ENCODE results near the gene SDK2. TPM values are rescaled to one million over a fixed set of nuclear protein-coding genes. Genes with fewer than 3 reads are reported as not detected.

SDK2 gene
- total and polyA plus RNA-seq, 7 experiments from 2014 or later: 0.64 to 14.1 (median 8.2) TPM

DNA sequence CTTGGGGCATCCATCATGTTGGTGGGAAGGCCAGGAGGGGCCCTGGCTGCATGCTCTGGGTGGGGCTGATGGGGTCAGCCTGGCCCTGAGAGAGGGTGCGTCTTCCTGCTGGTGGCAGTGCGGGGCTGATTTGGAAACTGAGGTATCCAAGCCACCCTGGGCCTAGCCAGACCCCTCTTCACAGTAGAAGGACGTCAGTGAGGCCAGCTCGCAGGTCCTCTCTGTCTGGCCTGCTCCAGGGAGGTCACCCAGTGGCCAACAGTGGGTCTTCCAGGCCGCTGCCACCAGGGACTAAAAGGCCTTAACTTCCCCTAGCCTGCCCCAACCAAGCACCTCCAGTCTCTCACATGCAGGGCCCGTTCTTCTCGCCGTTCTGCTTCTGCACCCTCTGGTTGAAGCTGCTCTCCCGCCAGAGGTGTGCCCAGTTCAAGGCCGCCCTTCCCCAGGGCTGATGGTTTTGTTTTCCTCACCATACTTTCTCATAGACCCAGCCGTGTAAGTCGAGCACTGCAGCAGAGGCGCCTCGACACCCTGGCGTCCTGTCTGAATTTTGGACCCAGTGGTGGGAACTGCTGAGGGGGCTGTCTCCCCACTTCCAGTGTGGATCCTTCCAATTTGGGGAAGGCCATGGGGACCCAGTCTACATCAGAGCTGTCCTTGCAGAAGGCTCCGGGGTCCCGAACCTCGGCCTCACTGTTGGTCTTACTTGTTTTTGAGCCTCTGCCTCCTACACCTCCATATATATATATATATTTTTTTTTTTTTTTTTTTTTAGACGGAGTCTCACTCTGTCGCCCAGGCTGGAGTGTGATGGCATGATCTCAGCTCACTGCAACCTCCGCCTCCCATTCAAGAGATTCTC lies 289.6 kb downstream of the SDK2 start:
- H3K9me3 Mint-ChIP-seq: peaks cover 0 to 1% (median 0%) of the 10 kb centered on the region in 11 donors
- no peak for ATAC-seq
- H3K4me1 Mint-ChIP-seq: no peaks in the 10 kb centered on the region
- CTCF ChIA-PET: no interaction called here
- no peak overlapping the region for H3K4me3 Mint-ChIP-seq
- POLR2A ChIA-PET: no interaction called here
- no peaks in the 10 kb centered on the region for H3K4me1 ChIP-seq (ENCODE audit: control insufficient read depth in 2 of 2, insufficient read depth in 2 of 2, low read length in 2 of 2)
- peaks cover 0 to 20% (median 6%) of the 10 kb centered on the region in 5 donors for H3K36me3 Mint-ChIP-seq
- no peaks in the 10 kb centered on the region for H3K27me3 Mint-ChIP-seq
- no peak for DNase-seq
- no peaks in the 10 kb centered on the region for H3K9me3 ChIP-seq (ENCODE audit: control insufficient read depth in 2 of 3, low read length in 3 of 3)
- H3K27me3 ChIP-seq (ENCODE audit: control insufficient read depth in 2 of 2, insufficient read depth in 2 of 2, low read length in 2 of 2): no peaks in the 10 kb centered on the region
- H3K27ac ChIP-seq (ENCODE audit: low read depth, low read length): no peak overlapping the region
- no peak overlapping the region for H3K4me3 ChIP-seq (ENCODE audit: low read length)
- H3K27ac Mint-ChIP-seq: no peak overlapping the region
- no peaks in the 10 kb centered on the region for H3K36me3 ChIP-seq (ENCODE audit: control insufficient read depth in 2 of 3, insufficient read depth in 3 of 3, low read length in 3 of 3)
- intact Hi-C loops (cut with micrococcal nuclease): no loop called here

DNA sequence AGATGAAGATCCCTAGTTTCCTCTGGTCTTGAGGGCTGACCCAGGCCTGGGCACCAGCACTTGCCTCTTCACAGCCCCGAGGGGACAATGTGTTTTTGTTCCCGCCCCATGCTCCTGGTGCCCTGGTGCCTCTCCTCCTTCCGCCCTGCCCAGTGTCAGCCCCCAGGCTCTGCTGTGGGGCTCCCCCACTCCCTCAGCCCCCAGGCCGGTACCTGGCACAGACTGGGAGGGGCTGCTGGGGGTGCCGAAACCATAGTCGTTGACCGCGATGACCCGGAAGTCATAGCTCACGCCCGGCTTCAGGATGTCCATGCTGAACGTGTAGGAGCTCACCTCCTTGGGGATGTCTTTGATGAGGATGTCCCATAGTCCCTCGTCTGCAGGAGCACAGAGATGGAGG lies 292.0 kb downstream of the SDK2 start:
- no peaks in the 10 kb centered on the region for H3K9me3 ChIP-seq (ENCODE audit: control insufficient read depth in 2 of 3, low read length in 3 of 3)
- intact Hi-C loops (cut with micrococcal nuclease): no loop called here
- ATAC-seq (no peak), DNase-seq (no peak)
- H3K4me1 ChIP-seq (ENCODE audit: control insufficient read depth in 2 of 2, insufficient read depth in 2 of 2, low read length in 2 of 2): no peaks in the 10 kb centered on the region
- H3K27me3 Mint-ChIP-seq: no peaks in the 10 kb centered on the region
- POLR2A ChIA-PET: no interaction called here
- H3K4me1 Mint-ChIP-seq: no peaks in the 10 kb centered on the region
- H3K27me3 ChIP-seq (ENCODE audit: control insufficient read depth in 2 of 2, insufficient read depth in 2 of 2, low read length in 2 of 2): no peaks in the 10 kb centered on the region
- H3K27ac Mint-ChIP-seq: no peak overlapping the region
- peaks cover 0 to 20% (median 6%) of the 10 kb centered on the region in 5 donors for H3K36me3 Mint-ChIP-seq
- CTCF ChIA-PET: no interaction called here
- H3K4me3 ChIP-seq (ENCODE audit: low read length): no peak overlapping the region
- peaks cover 0 to 4% (median 0%) of the 10 kb centered on the region in 11 donors for H3K9me3 Mint-ChIP-seq
- H3K4me3 Mint-ChIP-seq: no peak overlapping the region
- no peaks in the 10 kb centered on the region for H3K36me3 ChIP-seq (ENCODE audit: control insufficient read depth in 2 of 3, insufficient read depth in 3 of 3, low read length in 3 of 3)
- H3K27ac ChIP-seq (ENCODE audit: low read depth, low read length): no peak overlapping the region

DNA sequence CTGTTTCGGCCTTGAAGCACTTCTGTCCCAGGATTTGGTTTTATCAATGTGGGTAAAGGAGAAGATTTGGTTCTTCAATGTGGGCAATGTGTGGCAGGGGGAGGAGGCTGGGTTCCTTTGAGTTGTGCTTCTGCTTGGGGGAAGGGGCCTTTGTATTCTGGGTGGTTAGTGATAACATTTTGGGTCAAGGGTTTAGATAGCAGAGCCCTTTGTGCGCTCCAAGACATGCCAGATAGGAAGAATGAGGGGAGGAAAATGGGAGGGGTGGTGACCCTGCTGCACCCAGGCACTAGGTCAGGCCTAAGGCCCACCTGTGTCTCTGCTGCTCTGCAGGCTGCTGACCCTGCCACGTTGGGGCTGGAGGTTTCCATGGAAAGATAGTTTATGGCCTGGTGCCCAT lies 292.5 kb downstream of the SDK2 start:
- no peak for DNase-seq
- CTCF ChIA-PET: no interaction called here
- Mint-ChIP-seq H3K4me1 (no peaks in the 10 kb centered on the region), H3K4me3 (no peak overlapping the region), H3K27me3 (no peaks in the 10 kb centered on the region), H3K36me3 (peaks cover 0 to 20% (median 6%) of the 10 kb centered on the region in 5 donors), H3K27ac (peak overlapping the region in 1 of 9 donors; percentile 6), H3K9me3 (peaks cover 0 to 4% (median 0%) of the 10 kb centered on the region in 11 donors)
- no peak for ATAC-seq
- POLR2A ChIA-PET: no interaction called here
- H3K4me1 ChIP-seq (ENCODE audit: control insufficient read depth in 2 of 2, insufficient read depth in 2 of 2, low read length in 2 of 2): no peaks in the 10 kb centered on the region
- no peaks in the 10 kb centered on the region for H3K9me3 ChIP-seq (ENCODE audit: control insufficient read depth in 2 of 3, low read length in 3 of 3)
- no peak overlapping the region for H3K27ac ChIP-seq (ENCODE audit: low read depth, low read length)
- intact Hi-C loops (cut with micrococcal nuclease): no loop called here
- H3K36me3 ChIP-seq (ENCODE audit: control insufficient read depth in 2 of 3, insufficient read depth in 3 of 3, low read length in 3 of 3): no peaks in the 10 kb centered on the region
- no peaks in the 10 kb centered on the region for H3K27me3 ChIP-seq (ENCODE audit: control insufficient read depth in 2 of 2, insufficient read depth in 2 of 2, low read length in 2 of 2)
- H3K4me3 ChIP-seq (ENCODE audit: low read length): no peak overlapping the region

DNA sequence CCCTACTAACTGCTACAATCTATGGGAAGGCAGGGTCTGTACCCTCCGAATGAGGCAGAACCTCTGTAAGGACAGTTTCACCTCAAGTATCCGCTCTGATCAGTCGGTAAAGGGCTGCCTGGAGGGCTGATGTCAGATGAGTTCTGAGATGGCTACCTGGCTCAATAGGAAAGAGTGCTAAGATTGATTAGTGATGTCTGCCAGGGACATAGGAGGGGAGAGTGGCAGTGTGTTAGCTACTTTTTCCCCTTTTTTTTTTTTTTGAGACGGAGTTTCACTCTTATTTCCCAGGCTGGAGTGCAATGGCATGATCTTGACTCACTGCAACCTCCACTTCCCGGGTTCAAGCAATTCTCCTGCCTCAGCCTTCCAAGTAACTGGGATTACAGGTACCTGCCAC lies 293.4 kb downstream of the SDK2 start:
- no peak for ATAC-seq
- ChIA-PET CTCF (interaction anchor here (0.6 kb wide), 1 partner anchor 83 kb away, joined by 3 read pairs; no protein-coding TSS in a partner anchor), POLR2A (no interaction called here)
- Mint-ChIP-seq H3K27ac (no peak overlapping the region), H3K4me1 (no peaks in the 10 kb centered on the region), H3K27me3 (no peaks in the 10 kb centered on the region), H3K36me3 (peaks cover 0 to 25% (median 6%) of the 10 kb centered on the region in 5 donors), H3K4me3 (no peak overlapping the region), H3K9me3 (peaks cover 0 to 4% (median 0%) of the 10 kb centered on the region in 11 donors)
- Histone ChIP-seq H3K27me3 (ENCODE audit: control insufficient read depth in 2 of 2, insufficient read depth in 2 of 2, low read length in 2 of 2) (no peaks in the 10 kb centered on the region), H3K9me3 (ENCODE audit: control insufficient read depth in 2 of 3, low read length in 3 of 3) (no peaks in the 10 kb centered on the region), H3K4me1 (ENCODE audit: control insufficient read depth in 2 of 2, insufficient read depth in 2 of 2, low read length in 2 of 2) (no peaks in the 10 kb centered on the region), H3K27ac (ENCODE audit: low read depth, low read length) (no peak overlapping the region), H3K36me3 (ENCODE audit: control insufficient read depth in 2 of 3, insufficient read depth in 3 of 3, low read length in 3 of 3) (no peaks in the 10 kb centered on the region), H3K4me3 (ENCODE audit: low read length) (no peak overlapping the region)
- no peak for DNase-seq
- intact Hi-C loops (cut with micrococcal nuclease): no loop called here

DNA sequence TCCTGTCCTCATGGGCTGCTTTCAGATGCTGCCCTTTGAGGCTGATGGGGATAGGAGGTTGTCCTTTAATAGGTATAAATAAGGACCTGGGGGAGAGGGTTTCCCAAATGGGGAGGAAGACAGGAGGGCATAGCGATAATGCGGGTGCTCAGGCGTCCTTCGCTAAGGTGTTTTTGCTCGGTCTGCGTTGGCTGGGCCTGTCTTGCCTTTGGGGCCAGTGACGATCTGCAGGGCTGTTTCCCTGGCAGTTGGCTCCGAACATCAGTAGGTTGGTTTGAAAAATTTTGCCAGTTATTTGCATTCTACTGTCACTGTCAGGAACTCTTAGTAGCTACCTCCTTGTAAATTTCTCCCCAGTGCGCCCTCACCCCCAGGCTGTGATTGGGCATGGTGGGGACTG lies 294.6 kb downstream of the SDK2 start:
- Histone ChIP-seq H3K4me1 (ENCODE audit: control insufficient read depth in 2 of 2, insufficient read depth in 2 of 2, low read length in 2 of 2) (no peaks in the 10 kb centered on the region), H3K36me3 (ENCODE audit: control insufficient read depth in 2 of 3, insufficient read depth in 3 of 3, low read length in 3 of 3) (no peaks in the 10 kb centered on the region), H3K27ac (ENCODE audit: low read depth, low read length) (no peak overlapping the region), H3K9me3 (ENCODE audit: control insufficient read depth in 2 of 3, low read length in 3 of 3) (no peaks in the 10 kb centered on the region), H3K4me3 (ENCODE audit: low read length) (no peak overlapping the region), H3K27me3 (ENCODE audit: control insufficient read depth in 2 of 2, insufficient read depth in 2 of 2, low read length in 2 of 2) (no peaks in the 10 kb centered on the region)
- CTCF ChIA-PET: no interaction called here
- POLR2A ChIA-PET: no interaction called here
- peaks cover 0 to 20% (median 6%) of the 10 kb centered on the region in 5 donors for H3K36me3 Mint-ChIP-seq
- intact Hi-C loops (cut with micrococcal nuclease): no loop called here
- H3K4me3 Mint-ChIP-seq: no peak overlapping the region
- H3K9me3 Mint-ChIP-seq: peaks cover 0 to 4% (median 0%) of the 10 kb centered on the region in 11 donors
- DNase-seq (no peak), ATAC-seq (no peak)
- no peaks in the 10 kb centered on the region for H3K27me3 Mint-ChIP-seq
- H3K27ac Mint-ChIP-seq: no peak overlapping the region
- no peaks in the 10 kb centered on the region for H3K4me1 Mint-ChIP-seq

DNA sequence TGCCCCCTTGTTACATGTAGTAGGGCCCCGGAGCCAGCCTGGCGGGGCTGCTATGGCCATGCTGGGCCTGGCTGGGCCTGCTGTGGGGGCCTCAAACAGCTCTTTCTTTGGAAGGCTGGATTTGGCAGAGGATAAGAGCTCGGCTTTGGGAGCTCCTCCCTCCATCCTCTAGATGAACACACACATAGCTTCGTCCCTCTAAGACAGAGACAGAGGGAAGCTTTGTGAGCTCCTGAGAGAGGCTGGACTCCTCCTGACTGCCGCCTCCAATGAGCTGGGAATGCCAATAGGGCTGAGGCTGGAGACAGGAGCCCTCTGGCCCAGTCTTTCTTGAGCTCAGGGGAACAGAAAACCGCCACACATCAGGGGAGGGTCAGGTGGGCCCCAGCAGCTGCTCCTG lies 295.1 kb downstream of the SDK2 start:
- H3K4me3 Mint-ChIP-seq: no peak overlapping the region
- H3K27me3 Mint-ChIP-seq: peaks cover 0 to under 1% (median 0%) of the 10 kb centered on the region in 5 donors
- no peak for ATAC-seq
- H3K27ac Mint-ChIP-seq: no peak overlapping the region
- peaks cover 0 to 15% (median 6%) of the 10 kb centered on the region in 5 donors for H3K36me3 Mint-ChIP-seq
- no peaks in the 10 kb centered on the region for H3K4me1 ChIP-seq (ENCODE audit: control insufficient read depth in 2 of 2, insufficient read depth in 2 of 2, low read length in 2 of 2)
- ChIA-PET POLR2A (no interaction called here), CTCF (no interaction called here)
- H3K9me3 ChIP-seq (ENCODE audit: control insufficient read depth in 2 of 3, low read length in 3 of 3): no peaks in the 10 kb centered on the region
- H3K4me3 ChIP-seq (ENCODE audit: low read length): no peak overlapping the region
- no peak for DNase-seq
- H3K9me3 Mint-ChIP-seq: peaks cover 0 to 4% (median 0%) of the 10 kb centered on the region in 11 donors
- H3K27me3 ChIP-seq (ENCODE audit: control insufficient read depth in 2 of 2, insufficient read depth in 2 of 2, low read length in 2 of 2): no peaks in the 10 kb centered on the region
- H3K4me1 Mint-ChIP-seq: no peaks in the 10 kb centered on the region
- intact Hi-C loops (cut with micrococcal nuclease): no loop called here
- H3K36me3 ChIP-seq (ENCODE audit: control insufficient read depth in 2 of 3, insufficient read depth in 3 of 3, low read length in 3 of 3): no peaks in the 10 kb centered on the region
- no peak overlapping the region for H3K27ac ChIP-seq (ENCODE audit: low read depth, low read length)

DNA sequence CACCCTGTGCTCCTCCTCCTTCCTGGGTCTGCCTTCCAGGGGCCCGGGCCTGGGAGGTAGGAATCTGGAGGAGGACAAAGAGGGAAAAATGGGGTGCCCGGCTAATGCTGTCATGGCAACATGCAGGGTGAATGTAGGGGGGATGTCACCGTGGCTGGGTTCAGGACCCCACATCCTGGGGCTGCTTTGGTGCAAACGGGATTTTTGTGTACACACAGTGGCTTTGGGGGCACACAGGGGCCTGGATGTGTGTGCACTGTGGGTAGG lies 295.5 kb downstream of the SDK2 start:
- H3K27me3 ChIP-seq (ENCODE audit: control insufficient read depth in 2 of 2, insufficient read depth in 2 of 2, low read length in 2 of 2): no peaks in the 10 kb centered on the region
- ATAC-seq: no peak
- H3K4me1 Mint-ChIP-seq: no peaks in the 10 kb centered on the region
- H3K27ac Mint-ChIP-seq: no peak overlapping the region
- H3K27ac ChIP-seq (ENCODE audit: low read depth, low read length): no peak overlapping the region
- no peak overlapping the region for H3K4me3 Mint-ChIP-seq
- peaks cover 0 to 3% (median 0%) of the 10 kb centered on the region in 5 donors for H3K27me3 Mint-ChIP-seq
- no peaks in the 10 kb centered on the region for H3K4me1 ChIP-seq (ENCODE audit: control insufficient read depth in 2 of 2, insufficient read depth in 2 of 2, low read length in 2 of 2)
- ChIA-PET POLR2A (no interaction called here), CTCF (no interaction called here)
- peaks cover 0 to 15% (median 6%) of the 10 kb centered on the region in 5 donors for H3K36me3 Mint-ChIP-seq
- intact Hi-C loops (cut with micrococcal nuclease): no loop called here
- no peak for DNase-seq
- H3K9me3 Mint-ChIP-seq: peaks cover 0 to 4% (median 0%) of the 10 kb centered on the region in 11 donors
- no peaks in the 10 kb centered on the region for H3K9me3 ChIP-seq (ENCODE audit: control insufficient read depth in 2 of 3, low read length in 3 of 3)
- no peak overlapping the region for H3K4me3 ChIP-seq (ENCODE audit: low read length)
- no peaks in the 10 kb centered on the region for H3K36me3 ChIP-seq (ENCODE audit: control insufficient read depth in 2 of 3, insufficient read depth in 3 of 3, low read length in 3 of 3)

All from naive thymus-derived CD4-positive, alpha-beta T cell (primary cell).